Transverse colon (tissue), 4 donors: ENCODE results near the gene ARHGAP20. TPM values are rescaled to one million over a fixed set of nuclear protein-coding genes. Genes with fewer than 3 reads are reported as not detected.

ENCODE experiments used
- DNase-seq: peaks from one replicate; pipeline ENCODE4 v3.0.0-alpha.2; 2019
- H3K27ac ChIP-seq, 4 donors: fragments of 200-600 bp; sonication (generic); 2 replicates each; pipeline ENCODE4 v1.5.1; 2016 to 2018; ENCODE audit warnings: inconsistent platforms in 4 of 4
- H3K27me3 ChIP-seq: fragments of 200-600 bp; sonication (generic); 2 replicates; pipeline ENCODE4 v1.5.1; 2017; ENCODE audit warnings: inconsistent platforms
- H3K36me3 ChIP-seq, 4 donors: fragments of 200-600 bp; sonication (generic); 2 replicates each; pipeline ENCODE4 v1.5.1; 2017 to 2019; ENCODE audit warnings: inconsistent platforms in 4 of 4
- H3K4me1 ChIP-seq, 4 donors: fragments of 200-600 bp; sonication (generic); 2 replicates each; pipeline ENCODE4 v1.5.1; 2017 to 2020; ENCODE audit warnings: inconsistent platforms in 4 of 4
- H3K4me3 ChIP-seq, 4 donors: fragments of 200-600 bp; sonication (generic); 1 replicate in 1 of 4; 2 replicates in 3 of 4; pipeline versions ENCODE4 v1.5.1 to v1.6.1; 2017 to 2019; ENCODE audit warnings: inconsistent platforms in 4 of 4
- H3K9me3 ChIP-seq, 2 donors: fragments of 200-600 bp; sonication (generic); 2 replicates each; pipeline ENCODE4 v1.5.1; 2017 to 2019; ENCODE audit warnings: inconsistent platforms in 2 of 2
- EP300 ChIP-seq: sonication (generic); formaldehyde crosslinking; IDR thresholded peaks from one replicate; pipeline ENCODE4 v1.6.1; 2017; ENCODE audit warnings: antibody characterized with exemption, low read depth
- POLR2A ChIP-seq: fragments of 450-650 bp; IDR thresholded peaks from one replicate; pipeline ENCODE4 v1.6.1; 2016; ENCODE audit warnings: antibody characterized with exemption, mild to moderate bottlenecking, moderate library complexity
- POLR2AphosphoS5 ChIP-seq, 3 donors: sonication (generic); formaldehyde crosslinking; IDR thresholded peaks; one replicate each; pipeline ENCODE4 v1.6.1; 2016; ENCODE audit warnings: antibody characterized with exemption in 3 of 3
- WGBS, 2 donors: methylation state at CpG; one replicate each; pipeline ENCODE4 v1.1.5; 2018; ENCODE audit warnings: low coverage in 1 of 2; 5-methylcytosine and 5-hydroxymethylcytosine counted together
- in situ Hi-C, 4 donors: fragments of 200-750 bp; cut with MboI; loops; one replicate each; pipeline versions ENCODE4 v1.15.0 to v1.15.1; 2017; ENCODE audit warnings: low sequenced_read_pairs in 3 of 4, low pct_ligation_motif_present in 1 of 4, low pct_unique_long_range_greater_than_20kb in 1 of 4
- intact Hi-C: fragments of 100-400 bp; cut with DNase I; formaldehyde crosslinking; loops from one replicate; pipeline ENCODE4 v1.15.1; 2023; ENCODE audit warnings: low total_unique reads
- total RNA-seq, 4 donors: library from RNA; depleted of rRNA; stranded (reverse); fragments of >200 nt; gene quantifications; one replicate each; pipeline ENCODE4 v1.1.0, GENCODE V29; 2016
- TF ChIP-seq, protein P1 (sequence below), 5 experiments: fragments of 200-600 bp in 3 of 5; fragments of 450-650 bp in 2 of 5; sonication (generic) in 3 of 5; IDR thresholded peaks; 1 replicate in 2 of 5; 2 replicates in 3 of 5; pipeline ENCODE4 v1.5.1; 2016 to 2017; ENCODE audit warnings: antibody characterized with exemption in 5 of 5, inconsistent platforms in 3 of 5, mild to moderate bottlenecking in 2 of 5, moderate library complexity in 1 of 5

Gene ARHGAP20
- total RNA-seq, 4 donors from 2014 or later: 2.5 to 4.9 (median 3.1) TPM

DNA sequence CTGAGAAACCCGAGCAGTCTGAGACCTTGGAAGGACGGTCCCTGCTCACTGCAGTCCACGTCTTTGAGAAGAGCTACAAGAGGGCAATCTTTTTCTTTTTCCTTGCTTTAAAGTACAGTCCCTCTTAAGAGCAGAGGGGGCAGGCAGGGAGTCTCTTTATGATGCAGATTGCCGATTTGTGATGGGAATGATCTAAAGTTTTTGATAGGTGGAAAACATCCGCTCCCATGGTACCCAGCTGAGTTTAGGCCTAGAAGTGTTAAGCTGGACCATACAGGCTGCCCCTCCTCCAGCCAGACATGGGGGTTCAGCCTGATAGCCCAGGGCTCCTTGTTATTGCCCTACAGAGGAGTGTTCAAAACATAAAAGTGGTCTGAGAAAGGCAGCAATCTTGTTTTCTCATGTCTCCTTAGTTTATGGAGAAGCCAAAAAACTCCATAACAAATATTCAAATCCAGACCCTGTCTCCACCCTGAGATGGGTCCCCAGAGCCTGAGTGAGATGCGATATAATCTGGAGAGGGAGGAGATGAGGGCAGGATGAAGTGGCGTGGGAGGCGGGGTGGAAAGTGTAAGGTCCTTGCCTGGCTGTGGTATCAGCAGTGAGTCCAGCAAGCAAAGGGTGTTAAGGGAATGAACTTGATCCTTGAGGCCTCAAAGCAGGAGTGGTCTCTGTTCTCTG lies 147.4 kb downstream of the ARHGAP20 start:
- no peak for DNase-seq
- Histone ChIP-seq H3K4me3 (no peak overlapping the region), H3K27me3 (no peaks in the 10 kb centered on the region), H3K4me1 (no peaks in the 10 kb centered on the region), H3K36me3 (no peaks in the 10 kb centered on the region), H3K27ac (no peak overlapping the region), H3K9me3 (no peaks in the 10 kb centered on the region)
- intact Hi-C loops (no loop called here), in situ Hi-C loops (no loop called here)
- TF ChIP-seq, protein P1, sequence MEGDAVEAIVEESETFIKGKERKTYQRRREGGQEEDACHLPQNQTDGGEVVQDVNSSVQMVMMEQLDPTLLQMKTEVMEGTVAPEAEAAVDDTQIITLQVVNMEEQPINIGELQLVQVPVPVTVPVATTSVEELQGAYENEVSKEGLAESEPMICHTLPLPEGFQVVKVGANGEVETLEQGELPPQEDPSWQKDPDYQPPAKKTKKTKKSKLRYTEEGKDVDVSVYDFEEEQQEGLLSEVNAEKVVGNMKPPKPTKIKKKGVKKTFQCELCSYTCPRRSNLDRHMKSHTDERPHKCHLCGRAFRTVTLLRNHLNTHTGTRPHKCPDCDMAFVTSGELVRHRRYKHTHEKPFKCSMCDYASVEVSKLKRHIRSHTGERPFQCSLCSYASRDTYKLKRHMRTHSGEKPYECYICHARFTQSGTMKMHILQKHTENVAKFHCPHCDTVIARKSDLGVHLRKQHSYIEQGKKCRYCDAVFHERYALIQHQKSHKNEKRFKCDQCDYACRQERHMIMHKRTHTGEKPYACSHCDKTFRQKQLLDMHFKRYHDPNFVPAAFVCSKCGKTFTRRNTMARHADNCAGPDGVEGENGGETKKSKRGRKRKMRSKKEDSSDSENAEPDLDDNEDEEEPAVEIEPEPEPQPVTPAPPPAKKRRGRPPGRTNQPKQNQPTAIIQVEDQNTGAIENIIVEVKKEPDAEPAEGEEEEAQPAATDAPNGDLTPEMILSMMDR (IDR thresholded peaks at IDR 0.05): no peak
- TF ChIP-seq POLR2AphosphoS5 (IDR thresholded peaks at IDR 0.05) (no peak), EP300 (no peak)
- 73 to 84% methylated on average over 6 to 8 of the region's 8 CpGs for whole genome bisulfite sequencing, 2 donors

DNA sequence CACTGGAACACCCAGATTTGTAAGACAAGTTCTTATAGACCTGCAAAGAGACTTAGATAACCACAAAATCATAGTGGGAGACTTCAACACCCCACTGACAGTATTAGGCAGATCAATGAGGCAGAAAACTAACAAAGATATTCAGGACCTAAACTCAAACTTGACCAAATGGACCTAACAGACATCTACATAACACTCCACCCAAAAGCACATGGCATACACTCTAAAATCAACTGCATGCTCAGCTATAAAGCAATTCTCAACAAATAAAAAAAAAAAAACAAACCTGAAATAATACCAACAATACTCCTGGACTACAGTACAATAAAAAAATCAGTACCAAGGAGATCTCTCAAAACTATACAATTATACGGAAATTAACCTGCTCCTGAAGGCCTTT lies 167.5 kb downstream of the ARHGAP20 start:
- Histone ChIP-seq H3K4me1 (no peaks in the 10 kb centered on the region), H3K27ac (no peak overlapping the region), H3K4me3 (no peak overlapping the region), H3K27me3 (no peaks in the 10 kb centered on the region), H3K9me3 (peaks cover 0 to 5% of the 10 kb centered on the region in 2 donors), H3K36me3 (no peaks in the 10 kb centered on the region)
- TF ChIP-seq, protein P1 (IDR thresholded peaks at IDR 0.05): no peak
- no peak for TF ChIP-seq POLR2AphosphoS5 (IDR thresholded peaks at IDR 0.05)
- no peak for DNase-seq
- intact Hi-C loops (no loop called here), in situ Hi-C loops (no loop called here)
- WGBS, 2 donors: 79 to 90% methylated on average over 1 of the region's 1 CpG

DNA sequence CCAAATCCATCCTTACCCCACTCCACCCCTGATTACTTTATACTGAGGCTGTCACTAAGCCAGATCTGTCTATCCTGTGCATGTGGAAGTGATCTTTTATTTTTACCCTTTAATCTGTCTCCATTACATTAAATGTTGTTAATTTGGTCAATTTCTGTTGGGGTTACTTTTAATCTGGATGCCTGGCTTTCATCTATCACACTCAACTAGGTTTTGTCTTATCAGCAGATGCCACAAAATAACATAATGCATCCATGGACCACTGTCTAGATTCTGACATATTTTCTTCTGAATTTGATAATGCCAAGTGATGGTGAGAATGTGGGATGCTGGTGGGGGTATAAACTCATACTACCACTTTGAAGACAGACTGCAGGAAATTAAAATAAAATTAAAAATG lies 174.1 kb downstream of the ARHGAP20 start:
- no peaks in the 10 kb centered on the region for H3K36me3 ChIP-seq
- no peak for TF ChIP-seq EP300
- no peak for TF ChIP-seq POLR2AphosphoS5 (IDR thresholded peaks at IDR 0.05)
- TF ChIP-seq POLR2A: no peak
- TF ChIP-seq, protein P1 (IDR thresholded peaks at IDR 0.05): no peak

DNA sequence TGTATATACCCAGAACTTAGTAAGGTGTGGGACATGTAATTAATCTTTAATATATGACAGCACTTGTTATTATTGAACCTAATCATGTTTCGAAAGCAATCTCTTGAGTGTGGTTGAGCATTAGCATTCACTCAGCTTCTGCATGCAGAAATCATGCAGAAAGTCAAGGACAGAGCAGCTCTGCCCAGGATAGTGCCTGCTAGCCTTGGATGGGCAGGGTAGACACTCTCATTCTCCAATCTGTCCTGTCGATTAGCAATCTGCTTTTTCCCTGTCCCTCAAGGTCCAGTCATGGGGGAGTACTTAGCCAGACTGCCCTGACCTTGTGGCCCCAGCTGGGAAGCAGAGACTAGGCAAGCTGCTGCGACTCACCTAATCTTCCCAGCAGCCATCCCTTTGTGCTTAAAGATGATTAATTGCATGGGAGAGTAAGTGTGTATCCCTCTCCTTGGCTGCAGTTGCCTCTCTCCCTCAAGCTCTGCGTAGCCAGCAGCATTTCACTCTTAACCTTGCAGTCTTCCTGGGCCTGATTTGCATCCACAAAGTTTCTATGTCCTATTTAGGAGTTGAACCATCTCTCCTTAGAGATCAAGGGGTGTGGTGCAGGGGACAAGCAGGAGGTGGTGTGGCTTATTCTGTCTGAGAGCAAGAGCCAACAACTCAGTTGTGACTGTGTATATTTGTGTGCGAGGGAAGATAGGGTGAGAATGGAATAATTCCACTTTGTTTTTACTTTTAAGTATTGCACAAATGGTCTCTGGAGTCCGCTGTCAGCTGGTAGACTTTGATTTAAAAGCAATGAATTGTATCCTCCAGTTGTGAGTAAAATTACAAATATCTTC lies 181.1 kb downstream of the ARHGAP20 start:
- H3K4me3 ChIP-seq: no peak overlapping the region
- no peaks in the 10 kb centered on the region for H3K4me1 ChIP-seq
- intact Hi-C loops: no loop called here
- no peak for TF ChIP-seq EP300
- TF ChIP-seq, protein P1 (IDR thresholded peaks at IDR 0.05): no peak
- TF ChIP-seq POLR2A: no peak
- TF ChIP-seq POLR2AphosphoS5 (IDR thresholded peaks at IDR 0.05): no peak
- WGBS, 2 donors: 77 to 79% methylated on average over 4 to 6 of the region's 6 CpGs
- no peaks in the 10 kb centered on the region for H3K36me3 ChIP-seq
- no peak overlapping the region for H3K27ac ChIP-seq
- in situ Hi-C loops: no loop called here
- DNase-seq: no peak
- no peaks in the 10 kb centered on the region for H3K27me3 ChIP-seq
- H3K9me3 ChIP-seq: no peaks in the 10 kb centered on the region

More for the DNA sequence above, 174.1 kb downstream of the ARHGAP20 start:
- DNase-seq: no peak
- Histone ChIP-seq H3K4me1 (no peaks in the 10 kb centered on the region), H3K4me3 (no peak overlapping the region), H3K27ac (no peak overlapping the region), H3K27me3 (no peaks in the 10 kb centered on the region), H3K9me3 (no peaks in the 10 kb centered on the region)
- in situ Hi-C loops (no loop called here), intact Hi-C loops (no loop called here)
